ENCODE results near the gene CLTCL1. TPM values are rescaled to one million over a fixed set of nuclear protein-coding genes. Genes with fewer than 3 reads are reported as not detected.
A peak's percentile ranks its signal among the peaks of the same experiment; 100 is the strongest.

Gene CLTCL1
- total RNA-seq, 4 donors from 2014 or later, result 4.8 to 8.9 (median 6.0) TPM

DNA sequence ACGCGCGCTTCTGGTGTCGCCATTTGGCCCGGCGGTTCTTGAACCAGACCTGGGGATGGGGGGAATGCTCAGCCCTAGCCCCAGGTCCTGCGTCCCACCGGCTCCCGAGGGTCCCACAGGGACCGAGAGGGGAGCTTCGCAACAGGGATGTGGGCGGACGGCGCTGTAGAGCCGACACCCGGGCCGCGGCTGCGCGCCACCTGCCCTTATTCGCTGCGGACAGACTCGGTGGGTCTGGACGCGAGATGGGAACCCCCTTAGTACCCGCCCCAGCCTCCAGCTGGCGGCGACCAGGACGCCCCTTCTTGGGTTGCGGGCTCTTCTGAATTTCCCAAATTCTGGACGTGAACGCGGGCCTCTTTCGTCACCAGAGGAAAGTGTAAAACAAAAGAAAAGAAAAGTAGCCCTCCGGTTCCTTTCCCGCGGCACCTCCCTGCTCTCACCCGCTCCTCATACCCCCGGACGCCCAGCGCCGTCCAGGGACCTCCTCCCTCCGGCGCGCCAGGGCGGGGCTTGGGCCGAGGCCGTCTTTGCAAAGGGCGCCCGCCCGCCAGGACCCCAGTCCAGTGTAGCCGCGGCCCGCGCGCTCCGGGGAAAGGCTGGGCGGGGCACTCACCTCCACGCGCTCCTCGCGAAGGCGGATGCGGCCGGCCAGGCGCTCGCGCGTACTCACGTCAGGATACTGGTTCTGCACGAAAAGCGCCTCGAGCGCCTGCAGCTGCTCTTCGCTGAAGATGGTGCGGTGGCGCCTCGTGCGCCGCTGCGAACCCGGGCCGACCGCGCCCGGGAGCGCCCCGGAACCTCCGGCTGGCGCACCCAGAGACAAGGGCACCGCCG lies 142.3 kb downstream of the CLTCL1 start:
- DNase-seq (ENCODE audit: extremely low spot score), result no peak
- Histone ChIP-seq H3K4me3 (peak overlapping the region; percentile 13 to 47 (median 34)), H3K9me3 (peaks cover 0 to 6% (median 0%) of the 10 kb centered on the region in 4 donors), H3K4me1 (peaks cover 8 to 25% (median 18%) of the 10 kb centered on the region in 4 donors), H3K27me3 (peaks cover 0 to 65% (median 19%) of the 10 kb centered on the region in 4 donors), H3K27ac (replicated peaks in 1 of 4) (no peak overlapping the region), H3K36me3 (no peaks in the 10 kb centered on the region)
- TF ChIP-seq EP300 (IDR thresholded peaks at IDR 0.05), result no peak
- TF ChIP-seq, protein P1, sequence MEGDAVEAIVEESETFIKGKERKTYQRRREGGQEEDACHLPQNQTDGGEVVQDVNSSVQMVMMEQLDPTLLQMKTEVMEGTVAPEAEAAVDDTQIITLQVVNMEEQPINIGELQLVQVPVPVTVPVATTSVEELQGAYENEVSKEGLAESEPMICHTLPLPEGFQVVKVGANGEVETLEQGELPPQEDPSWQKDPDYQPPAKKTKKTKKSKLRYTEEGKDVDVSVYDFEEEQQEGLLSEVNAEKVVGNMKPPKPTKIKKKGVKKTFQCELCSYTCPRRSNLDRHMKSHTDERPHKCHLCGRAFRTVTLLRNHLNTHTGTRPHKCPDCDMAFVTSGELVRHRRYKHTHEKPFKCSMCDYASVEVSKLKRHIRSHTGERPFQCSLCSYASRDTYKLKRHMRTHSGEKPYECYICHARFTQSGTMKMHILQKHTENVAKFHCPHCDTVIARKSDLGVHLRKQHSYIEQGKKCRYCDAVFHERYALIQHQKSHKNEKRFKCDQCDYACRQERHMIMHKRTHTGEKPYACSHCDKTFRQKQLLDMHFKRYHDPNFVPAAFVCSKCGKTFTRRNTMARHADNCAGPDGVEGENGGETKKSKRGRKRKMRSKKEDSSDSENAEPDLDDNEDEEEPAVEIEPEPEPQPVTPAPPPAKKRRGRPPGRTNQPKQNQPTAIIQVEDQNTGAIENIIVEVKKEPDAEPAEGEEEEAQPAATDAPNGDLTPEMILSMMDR (IDR thresholded peaks at IDR 0.05), result no peak
- no peak for TF ChIP-seq POLR2AphosphoS5 (IDR thresholded peaks at IDR 0.05)
- no peak for TF ChIP-seq POLR2A (IDR thresholded peaks at IDR 0.05; ENCODE audit: low read depth)
- 2% methylated on average over 33 of the region's 92 CpGs for WGBS
- intact Hi-C loops (cut with DNase I), result no loop called here

DNA sequence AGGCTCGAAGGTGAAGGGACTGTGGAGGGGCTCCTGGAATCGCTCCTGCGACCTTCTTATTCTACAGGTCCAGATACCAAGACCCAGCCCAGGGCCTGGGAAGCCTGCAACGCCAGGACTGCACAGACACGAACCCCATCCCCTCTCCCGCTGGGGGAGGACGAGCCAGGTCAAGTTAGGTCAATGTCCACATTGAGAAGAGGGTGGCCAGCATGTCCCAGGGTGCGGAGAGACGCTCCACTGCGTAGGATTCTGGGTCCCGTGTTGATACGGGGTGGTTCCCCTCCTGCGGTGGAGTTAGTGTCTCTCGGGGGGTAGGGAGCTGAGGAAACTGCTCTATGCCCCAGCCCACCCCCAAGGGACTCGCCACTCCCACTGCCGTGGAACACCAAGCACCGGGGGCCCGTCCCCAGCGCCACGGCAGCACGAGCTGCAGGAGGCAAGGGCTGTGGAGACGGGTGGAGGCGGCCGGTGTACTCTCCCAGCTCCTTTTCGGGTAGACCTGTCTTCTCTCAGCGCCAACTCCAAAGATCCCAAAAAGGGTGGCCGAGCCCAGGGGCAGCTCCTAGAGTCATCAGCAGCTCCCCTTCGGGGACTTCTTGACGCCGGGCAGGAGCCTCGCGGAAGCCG lies 143.0 kb downstream of the CLTCL1 start:
- DNase-seq (ENCODE audit: extremely low spot score), result no peak
- WGBS, result 66% methylated on average over 5 of the region's 33 CpGs
- no peak overlapping the region for H3K27ac ChIP-seq (replicated peaks in 1 of 4)
- H3K27me3 ChIP-seq, result peaks cover 0 to 58% (median 19%) of the 10 kb centered on the region in 4 donors
- no peak for TF ChIP-seq POLR2AphosphoS5 (IDR thresholded peaks at IDR 0.05)
- intact Hi-C loops (cut with DNase I), result no loop called here
- H3K36me3 ChIP-seq, result no peaks in the 10 kb centered on the region
- H3K4me1 ChIP-seq, result peaks cover 13 to 31% (median 24%) of the 10 kb centered on the region in 4 donors
- H3K9me3 ChIP-seq, result no peaks in the 10 kb centered on the region
- peak overlapping the region in 2 of 4 donors; percentile 28 to 39 for H3K4me3 ChIP-seq

DNA sequence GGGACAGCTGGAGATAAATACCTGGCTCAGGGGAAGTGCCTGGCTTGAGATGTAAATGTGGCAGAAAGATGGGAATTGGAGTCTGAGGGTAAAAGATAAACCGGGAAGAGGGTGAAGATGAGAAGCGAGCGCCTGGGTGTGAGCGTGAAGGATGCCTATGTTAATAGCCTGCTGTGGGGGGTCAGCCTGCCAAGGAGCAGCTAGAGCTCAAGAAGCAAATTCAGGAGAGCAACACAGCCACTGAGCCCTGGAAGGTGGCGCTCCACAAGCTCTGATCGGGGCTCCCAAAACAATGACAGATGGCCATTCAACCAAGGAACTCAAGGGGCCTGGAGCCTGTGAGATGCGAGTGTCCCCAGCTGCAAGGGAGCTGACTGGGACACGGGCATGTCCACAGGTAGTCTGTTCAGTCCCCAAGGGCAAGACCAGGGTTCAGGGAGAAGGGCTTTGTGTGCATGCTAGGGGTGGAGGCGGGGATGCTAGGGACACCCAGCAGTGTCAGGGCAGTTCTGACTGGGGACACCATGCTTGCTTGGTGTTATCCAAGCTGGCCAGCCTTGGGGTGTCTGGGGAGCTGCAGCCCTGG lies 144.2 kb downstream of the CLTCL1 start:
- Histone ChIP-seq H3K4me1 (peaks cover 15 to 40% (median 35%) of the 10 kb centered on the region in 4 donors), H3K4me3 (no peak overlapping the region), H3K27me3 (peaks cover 0 to 46% (median 19%) of the 10 kb centered on the region in 4 donors), H3K36me3 (peaks cover 4 to 5% (median 4%) of the 10 kb centered on the region in 4 donors), H3K9me3 (no peaks in the 10 kb centered on the region), H3K27ac (replicated peaks in 1 of 4) (no peak overlapping the region)
- WGBS, result 30% methylated on average over 6 of the region's 9 CpGs
- intact Hi-C loops (cut with DNase I), result no loop called here
- DNase-seq (ENCODE audit: extremely low spot score), result no peak
- no peak for TF ChIP-seq EP300 (IDR thresholded peaks at IDR 0.05)
- no peak for TF ChIP-seq POLR2AphosphoS5 (IDR thresholded peaks at IDR 0.05)
- TF ChIP-seq, protein P1 (IDR thresholded peaks at IDR 0.05), result no peak
- TF ChIP-seq POLR2A (IDR thresholded peaks at IDR 0.05; ENCODE audit: low read depth), result no peak

DNA sequence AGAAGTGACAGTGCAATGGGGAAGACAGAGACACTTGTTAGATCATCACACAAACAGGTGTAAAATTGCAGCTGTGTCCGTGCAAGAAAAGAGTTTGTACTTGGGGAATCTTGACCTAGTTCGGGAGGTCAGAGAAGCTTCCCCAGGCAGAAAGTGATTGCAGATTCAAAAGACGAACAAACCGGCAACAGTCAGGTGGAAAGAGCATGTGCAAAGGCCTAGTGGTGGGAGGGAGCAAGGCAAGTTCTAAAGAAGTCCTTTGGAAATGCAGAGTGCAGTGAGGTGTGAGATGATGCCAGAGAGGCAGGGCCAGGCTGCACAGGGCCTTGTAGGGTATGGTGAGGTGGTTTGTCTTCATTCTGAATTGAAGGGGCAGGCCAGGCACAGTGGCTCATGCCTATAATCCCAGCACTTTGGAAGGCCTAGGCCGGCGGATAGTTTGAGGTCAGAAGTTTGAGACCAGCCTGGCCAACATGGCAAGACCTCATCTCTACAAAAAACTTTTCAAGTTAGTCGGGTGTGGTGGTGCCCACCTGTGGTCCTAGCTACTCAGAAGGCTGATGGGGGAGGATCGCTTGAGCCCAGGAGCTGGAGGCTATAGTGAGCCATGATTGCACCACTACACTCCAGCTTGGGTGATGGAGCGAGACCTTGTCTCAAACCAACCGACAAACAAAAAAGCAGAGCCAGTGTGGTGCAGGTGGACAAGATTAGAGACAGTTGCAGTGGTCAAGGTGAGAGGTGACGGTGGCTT lies 145.1 kb downstream of the CLTCL1 start:
- no peak overlapping the region for H3K27ac ChIP-seq (replicated peaks in 1 of 4)
- no peaks in the 10 kb centered on the region for H3K9me3 ChIP-seq
- H3K27me3 ChIP-seq, result peaks cover 0 to 37% (median 17%) of the 10 kb centered on the region in 4 donors
- intact Hi-C loops (cut with DNase I), result no loop called here
- no peak overlapping the region for H3K4me3 ChIP-seq
- TF ChIP-seq POLR2A (IDR thresholded peaks at IDR 0.05; ENCODE audit: low read depth) (no peak), POLR2AphosphoS5 (IDR thresholded peaks at IDR 0.05) (no peak), EP300 (IDR thresholded peaks at IDR 0.05) (no peak)
- TF ChIP-seq, protein P1 (IDR thresholded peaks at IDR 0.05), result no peak
- WGBS, result 73% methylated on average over 11 of the region's 11 CpGs
- H3K36me3 ChIP-seq, result peaks cover 13 to 14% (median 13%) of the 10 kb centered on the region in 4 donors
- DNase-seq (ENCODE audit: extremely low spot score), result no peak
- H3K4me1 ChIP-seq, result peaks cover 15 to 41% (median 35%) of the 10 kb centered on the region in 4 donors
